Bronchial epithelial cell (primary cell): ENCODE measurements around the gene EPHB1. TPM values are rescaled to one million over a fixed set of nuclear protein-coding genes. Genes with fewer than 3 reads are reported as not detected.
"Not testable (repeated sequence)": the region's sequence is repeated elsewhere in the genome, so short reads cannot be mapped to it uniquely, and the experiment has no call there.

Experiments
- DNase-seq: peaks from one replicate; pipeline ENCODE4 v3.0.0-alpha.2; 2010; ENCODE audit warnings: low read depth
- FAIRE-seq: peaks from 2 replicates; lab custom pipeline; 2011; peaks lifted over from hg19 to GRCh38; lab: Jason Lieb, UNC
- H3K27me3 ChIP-seq: 2 replicates; pipeline ENCODE4 v1.5.1; 2011; ENCODE audit warnings: low read length; ENCODE audit not compliant: control insufficient read depth, insufficient read depth
- H3K36me3 ChIP-seq: 2 replicates; pipeline ENCODE4 v1.5.1; 2011; ENCODE audit warnings: low read length; ENCODE audit not compliant: control insufficient read depth, insufficient read depth
- H3K4me3 ChIP-seq: 2 replicates; pipeline ENCODE4 v1.5.1; 2011; ENCODE audit warnings: mild to moderate bottlenecking, low read depth, low read length, control low read depth
- total RNA-seq: library from RNA; depleted of rRNA; stranded (reverse); fragments of >200 nt; gene quantifications from 2 replicates; pipeline ENCODE4 v1.2.1, GENCODE V29; 2014
- TF ChIP-seq, protein P1 (sequence below): IDR thresholded peaks from 2 replicates; pipeline ENCODE4 v1.5.1; 2011; ENCODE audit warnings: mild to moderate bottlenecking, moderate library complexity, low read length, control low read depth, inconsistent platforms; ENCODE audit not compliant: insufficient read depth, severe bottlenecking

Gene EPHB1
- total RNA-seq, 1 donor from 2014 or later = under 0.01 TPM

DNA sequence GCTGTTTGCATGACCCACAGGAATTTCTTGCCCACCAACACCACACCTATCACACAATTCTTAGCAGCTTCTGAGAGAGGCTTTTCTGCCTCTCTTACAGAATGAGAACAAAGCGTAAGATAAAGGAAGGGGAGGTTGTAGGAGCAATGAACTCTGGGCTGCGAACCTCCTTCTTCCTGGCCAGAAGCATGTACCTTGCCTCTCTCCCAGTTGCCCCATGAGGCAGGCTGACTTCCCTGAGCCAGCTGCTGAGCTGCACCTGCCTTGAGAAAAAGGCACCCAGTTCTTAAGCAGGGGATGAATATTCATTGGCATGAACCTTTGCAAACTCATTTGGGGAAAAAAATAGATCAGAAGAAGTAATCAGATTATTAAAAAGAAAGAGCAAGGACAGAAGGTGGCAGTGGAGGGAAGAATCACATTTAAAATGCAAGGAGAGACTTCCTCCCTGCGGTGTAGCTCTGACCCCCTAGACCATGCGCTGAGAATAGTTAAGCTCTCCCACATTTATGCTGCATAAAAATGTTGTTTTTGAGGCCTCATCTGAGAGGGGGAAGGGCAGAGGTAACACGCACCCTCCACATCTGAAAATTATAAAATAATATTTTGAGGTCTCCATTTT, 304.8 kb downstream of the EPHB1 start:
- H3K27me3 ChIP-seq = no peaks in the 10 kb centered on the region
- H3K4me3 ChIP-seq = no peak overlapping the region
- DNase-seq = no peak
- no peaks in the 10 kb centered on the region for H3K36me3 ChIP-seq
- no peak for FAIRE-seq
- TF ChIP-seq, protein P1, sequence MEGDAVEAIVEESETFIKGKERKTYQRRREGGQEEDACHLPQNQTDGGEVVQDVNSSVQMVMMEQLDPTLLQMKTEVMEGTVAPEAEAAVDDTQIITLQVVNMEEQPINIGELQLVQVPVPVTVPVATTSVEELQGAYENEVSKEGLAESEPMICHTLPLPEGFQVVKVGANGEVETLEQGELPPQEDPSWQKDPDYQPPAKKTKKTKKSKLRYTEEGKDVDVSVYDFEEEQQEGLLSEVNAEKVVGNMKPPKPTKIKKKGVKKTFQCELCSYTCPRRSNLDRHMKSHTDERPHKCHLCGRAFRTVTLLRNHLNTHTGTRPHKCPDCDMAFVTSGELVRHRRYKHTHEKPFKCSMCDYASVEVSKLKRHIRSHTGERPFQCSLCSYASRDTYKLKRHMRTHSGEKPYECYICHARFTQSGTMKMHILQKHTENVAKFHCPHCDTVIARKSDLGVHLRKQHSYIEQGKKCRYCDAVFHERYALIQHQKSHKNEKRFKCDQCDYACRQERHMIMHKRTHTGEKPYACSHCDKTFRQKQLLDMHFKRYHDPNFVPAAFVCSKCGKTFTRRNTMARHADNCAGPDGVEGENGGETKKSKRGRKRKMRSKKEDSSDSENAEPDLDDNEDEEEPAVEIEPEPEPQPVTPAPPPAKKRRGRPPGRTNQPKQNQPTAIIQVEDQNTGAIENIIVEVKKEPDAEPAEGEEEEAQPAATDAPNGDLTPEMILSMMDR = no peak

DNA sequence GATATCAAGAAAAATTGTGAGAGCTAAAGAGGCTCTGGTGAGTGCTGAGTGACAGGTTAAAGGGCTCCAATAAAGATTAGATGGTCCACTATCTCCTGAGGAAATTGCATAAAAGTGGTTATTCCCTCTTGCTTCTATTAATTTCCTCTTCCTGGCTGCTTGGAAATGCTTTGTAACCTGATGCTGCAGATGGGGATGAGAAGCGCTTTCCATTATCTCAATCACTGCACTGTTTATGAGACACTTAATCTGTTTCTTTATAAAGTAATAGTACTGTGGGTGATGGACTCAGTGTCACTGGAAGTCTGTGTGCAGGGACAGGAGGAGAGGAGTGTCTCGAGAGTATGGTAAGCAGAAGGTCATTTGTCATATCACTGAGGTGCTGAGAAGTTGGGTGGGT, 305.3 kb downstream of the EPHB1 start:
- Histone ChIP-seq H3K4me3 (no peak overlapping the region), H3K27me3 (no peaks in the 10 kb centered on the region), H3K36me3 (no peaks in the 10 kb centered on the region)
- TF ChIP-seq, protein P1 = no peak
- FAIRE-seq (no peak), DNase-seq (no peak)

DNA sequence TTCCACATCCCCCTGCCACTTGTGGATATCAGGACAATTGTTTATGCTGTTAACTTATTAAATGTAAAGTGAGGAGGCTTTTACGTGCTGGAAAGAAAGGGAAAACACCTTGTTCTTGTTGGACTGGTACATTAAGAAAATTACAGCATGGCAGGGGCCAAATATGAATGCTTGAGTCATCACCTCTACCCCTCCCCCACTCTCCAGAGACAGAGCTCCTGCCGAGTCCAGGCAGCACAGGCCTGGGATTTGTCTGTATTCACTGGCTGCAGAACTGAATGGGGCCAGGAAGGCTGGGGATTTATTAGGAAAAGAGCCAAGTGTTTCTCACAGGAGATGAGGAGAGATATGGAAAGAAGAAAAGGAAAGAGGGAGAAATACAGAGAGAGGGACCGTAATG, 308.9 kb downstream of the EPHB1 start:
- TF ChIP-seq, protein P1 = no peak
- H3K4me3 ChIP-seq = no peak overlapping the region
- H3K27me3 ChIP-seq = no peaks in the 10 kb centered on the region
- H3K36me3 ChIP-seq = no peaks in the 10 kb centered on the region
- FAIRE-seq = no peak
- no peak for DNase-seq

DNA sequence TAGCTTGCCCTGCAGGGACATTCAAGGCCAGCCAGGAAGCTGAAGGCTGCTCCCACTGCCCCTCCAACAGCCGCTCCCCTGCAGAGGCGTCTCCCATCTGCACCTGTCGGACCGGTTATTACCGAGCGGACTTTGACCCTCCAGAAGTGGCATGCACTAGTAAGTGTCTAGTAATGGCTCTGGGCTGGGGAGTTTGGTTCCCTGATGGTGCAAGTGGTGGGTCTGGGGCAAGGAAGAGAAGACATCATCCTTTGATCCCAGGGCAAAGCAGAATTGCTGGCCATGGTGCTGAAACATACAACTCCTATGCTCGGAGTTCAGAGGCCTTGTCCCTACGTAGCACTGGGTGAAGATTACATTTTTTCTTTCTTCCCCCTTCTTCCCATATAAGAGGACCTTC, 311.4 kb downstream of the EPHB1 start:
- DNase-seq (peak; percentile 8), FAIRE-seq (no peak)
- no peak overlapping the region for H3K4me3 ChIP-seq
- TF ChIP-seq, protein P1 = no peak
- no peaks in the 10 kb centered on the region for H3K27me3 ChIP-seq
- H3K36me3 ChIP-seq = no peaks in the 10 kb centered on the region

DNA sequence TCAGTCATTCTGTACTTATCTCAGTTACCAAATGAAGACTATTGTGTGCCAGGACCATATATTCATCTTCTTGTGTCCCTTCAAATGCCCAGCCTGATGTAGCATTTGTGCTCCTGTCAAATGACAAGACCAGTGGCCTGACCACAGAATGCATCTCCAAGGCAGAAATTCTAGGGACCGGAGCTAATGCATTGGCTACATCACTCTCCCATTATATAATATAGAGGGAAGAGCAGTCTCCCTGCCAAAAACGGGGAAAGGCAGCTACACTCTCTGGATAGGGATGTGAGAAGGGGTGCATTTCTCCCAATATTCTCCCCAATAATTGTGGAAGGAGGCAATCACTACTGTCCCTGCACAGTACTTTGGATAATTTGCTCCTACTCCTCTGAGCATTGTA, 312.0 kb downstream of the EPHB1 start:
- no peak for FAIRE-seq
- no peaks in the 10 kb centered on the region for H3K27me3 ChIP-seq
- TF ChIP-seq, protein P1 = no peak
- no peaks in the 10 kb centered on the region for H3K36me3 ChIP-seq
- DNase-seq = no peak
- H3K4me3 ChIP-seq = no peak overlapping the region

DNA sequence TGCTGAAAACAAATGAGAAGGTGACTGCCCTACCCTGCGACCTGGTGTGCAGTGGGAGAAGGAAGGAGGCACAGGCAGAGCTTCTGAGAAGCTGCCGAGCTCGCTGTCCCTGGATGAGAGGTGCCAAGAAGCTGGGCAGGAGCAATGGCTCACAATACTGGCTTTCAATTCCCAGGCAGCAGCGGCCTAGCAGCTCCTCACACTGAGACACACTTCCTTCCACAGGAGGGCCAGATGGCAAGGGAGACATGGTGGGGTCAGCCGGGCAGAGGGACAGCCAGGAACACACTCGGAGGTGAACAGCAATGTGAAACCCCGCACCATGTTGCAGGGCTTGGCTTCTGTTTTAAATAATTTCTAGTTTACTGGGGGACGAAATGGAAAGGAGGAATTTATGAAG, 314.6 kb downstream of the EPHB1 start:
- Histone ChIP-seq H3K36me3 (no peaks in the 10 kb centered on the region), H3K4me3 (no peak overlapping the region)
- FAIRE-seq = no peak

DNA sequence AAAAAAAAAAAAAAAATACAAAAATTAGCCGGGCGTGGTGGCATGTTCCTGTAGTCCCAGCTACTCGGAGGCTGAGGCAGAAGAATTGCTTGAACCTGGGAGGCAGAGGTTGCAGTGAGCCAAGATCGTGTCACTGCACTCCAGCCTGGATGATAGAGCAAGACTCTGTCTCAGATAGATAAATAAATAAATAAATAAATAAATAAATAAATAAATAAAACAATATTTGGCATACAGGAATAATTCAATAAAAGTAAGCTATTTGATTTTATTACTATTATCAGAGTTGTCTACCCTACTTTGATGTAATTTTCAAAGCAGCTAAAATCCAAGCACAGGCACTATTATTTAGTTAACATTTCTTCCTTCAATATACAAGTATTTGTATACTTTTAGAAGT, 319.5 kb downstream of the EPHB1 start:
- DNase-seq, H3K27me3 ChIP-seq, FAIRE-seq, H3K4me3 ChIP-seq, H3K36me3 ChIP-seq: not testable (repeated sequence)

More for the DNA sequence above, 314.6 kb downstream of the EPHB1 start:
- H3K27me3 ChIP-seq = no peaks in the 10 kb centered on the region
- DNase-seq = no peak
- TF ChIP-seq, protein P1 = no peak
